AG08396 (cell line): ENCODE data around the gene MEF2D.

Experiments used
- DNase-seq: peaks from one replicate; pipeline ENCODE4 v3.0.0; 2012; ENCODE audit warnings: low spot score, mixed read lengths

MEF2D gene

GRCh38 chr1:156500793-156501506 lies 375 bp upstream of the MEF2D start:
- peak; percentile 98 for DNase-seq

GRCh38 chr1:156499842-156500542 lies 583 bp downstream of the MEF2D start:
- no peak for DNase-seq

- DNase-seq, result no peak
Observed at GRCh38 chr1:156499194-156499841, 1.3 kb downstream of the MEF2D start.

- DNase-seq, result no peak
Observed at GRCh38 chr1:156498432-156499193, 2.0 kb downstream of the MEF2D start.

- DNase-seq, result no peak
Observed at GRCh38 chr1:156497743-156498431, 2.7 kb downstream of the MEF2D start.

GRCh38 chr1:156497078-156497742 lies 3.4 kb downstream of the MEF2D start:
- DNase-seq, result no peak

GRCh38 chr1:156496211-156496761 lies 4.3 kb downstream of the MEF2D start:
- DNase-seq, result no peak

GRCh38 chr1:156495401-156496140 lies 5.0 kb downstream of the MEF2D start:
- DNase-seq, result no peak

GRCh38 chr1:156494309-156494895 lies 6.2 kb downstream of the MEF2D start:
- DNase-seq, result no peak

- no peak for DNase-seq
Observed at GRCh38 chr1:156493742-156494141, 6.8 kb downstream of the MEF2D start.

- DNase-seq, result no peak
Observed at GRCh38 chr1:156493154-156493631, 7.4 kb downstream of the MEF2D start.

GRCh38 chr1:156492591-156493080 lies 7.9 kb downstream of the MEF2D start:
- DNase-seq, result no peak

- DNase-seq, result no peak
Observed at GRCh38 chr1:156492013-156492590, 8.5 kb downstream of the MEF2D start.

GRCh38 chr1:156491151-156491949 lies 9.2 kb downstream of the MEF2D start:
- DNase-seq, result no peak

GRCh38 chr1:156490401-156491032 lies 10.1 kb downstream of the MEF2D start:
- DNase-seq, result peak; percentile 63

GRCh38 chr1:156489935-156490293 lies 10.7 kb downstream of the MEF2D start:
- DNase-seq, result no peak

- no peak for DNase-seq
Observed at GRCh38 chr1:156489166-156489934, 11.2 kb downstream of the MEF2D start.
